Measurements from ENCODE around the gene ITPR1. TPM values are rescaled to one million over a fixed set of nuclear protein-coding genes. Genes with fewer than 3 reads are reported as not detected.

ITPR1 gene
- total and polyA plus RNA-seq, 10 of the 15 experiments (the other 5 are each of a cell fraction or from before 2014, with no cell fraction given): 12.2 to 239 (median 28.4) TPM

GRCh38 chr3:4888913-4889846 is 396.0 kb downstream of the ITPR1 start (continued):
- TF ChIP-seq, protein P1, sequence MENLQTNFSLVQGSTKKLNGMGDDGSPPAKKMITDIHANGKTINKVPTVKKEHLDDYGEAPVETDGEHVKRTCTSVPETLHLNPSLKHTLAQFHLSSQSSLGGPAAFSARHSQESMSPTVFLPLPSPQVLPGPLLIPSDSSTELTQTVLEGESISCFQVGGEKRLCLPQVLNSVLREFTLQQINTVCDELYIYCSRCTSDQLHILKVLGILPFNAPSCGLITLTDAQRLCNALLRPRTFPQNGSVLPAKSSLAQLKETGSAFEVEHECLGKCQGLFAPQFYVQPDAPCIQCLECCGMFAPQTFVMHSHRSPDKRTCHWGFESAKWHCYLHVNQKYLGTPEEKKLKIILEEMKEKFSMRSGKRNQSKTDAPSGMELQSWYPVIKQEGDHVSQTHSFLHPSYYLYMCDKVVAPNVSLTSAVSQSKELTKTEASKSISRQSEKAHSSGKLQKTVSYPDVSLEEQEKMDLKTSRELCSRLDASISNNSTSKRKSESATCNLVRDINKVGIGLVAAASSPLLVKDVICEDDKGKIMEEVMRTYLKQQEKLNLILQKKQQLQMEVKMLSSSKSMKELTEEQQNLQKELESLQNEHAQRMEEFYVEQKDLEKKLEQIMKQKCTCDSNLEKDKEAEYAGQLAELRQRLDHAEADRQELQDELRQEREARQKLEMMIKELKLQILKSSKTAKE (IDR thresholded peaks at IDR 0.05; ENCODE audit: low read depth, poor library complexity, severe bottlenecking): peak; percentile 72
- TF ChIP-seq SMAD1 (IDR thresholded peaks at IDR 0.05; ENCODE audit: low read depth, partially characterized antibody) (no peak), RB1 (IDR thresholded peaks at IDR 0.05; ENCODE audit: borderline replicate concordance) (no peak), ATF2 (IDR thresholded peaks at IDR 0.05; ENCODE audit: low read length) (peak; percentile 81), POLR2AphosphoS5 (IDR thresholded peaks at IDR 0.05; ENCODE audit: low read length) (no peak), YBX1 (IDR thresholded peaks at IDR 0.05) (no peak), TCF3 (IDR thresholded peaks at IDR 0.05; ENCODE audit: borderline replicate concordance, insufficient read depth, low read depth, low read length) (no peak), JUND (IDR thresholded peaks at IDR 0.05; ENCODE audit: low read depth, low read length) (no peak), IKZF2 (IDR thresholded peaks at IDR 0.05) (peak; percentile 91 to 93), STAT1 (conservative IDR thresholded peaks at IDR 0.05) (no peak), ZNF384 (IDR thresholded peaks at IDR 0.05; ENCODE audit: borderline replicate concordance, low read depth, low read length) (no peak), WRNIP1 (IDR thresholded peaks at IDR 0.05; ENCODE audit: borderline replicate concordance, low read depth, low read length) (no peak), CEBPB (IDR thresholded peaks at IDR 0.05; ENCODE audit: borderline replicate concordance in 1 of 2, low read depth in 2 of 2, low read length in 2 of 2) (no peak), E2F4 (IDR thresholded peaks at IDR 0.05; ENCODE audit: low read depth, low read length) (no peak), MAX (IDR thresholded peaks at IDR 0.05; ENCODE audit: low read depth, low read length) (no peak), ATF3 (IDR thresholded peaks at IDR 0.05; ENCODE audit: borderline replicate concordance, extremely low read depth, low read depth, low read length) (no peak), CBFB (IDR thresholded peaks at IDR 0.05; ENCODE audit: low read depth) (peak; percentile 63; the same call in 1 of the 2 replicates), SP1 (IDR thresholded peaks at IDR 0.05; ENCODE audit: low read depth, low read length) (peak; percentile 30), BACH1 (IDR thresholded peaks at IDR 0.05; ENCODE audit: borderline replicate concordance) (no peak; the same call in 1 of the 2 replicates), MYB (IDR thresholded peaks at IDR 0.05; ENCODE audit: borderline replicate concordance, low read depth, low read length) (no peak)
- TF ChIP-seq, protein P2, sequence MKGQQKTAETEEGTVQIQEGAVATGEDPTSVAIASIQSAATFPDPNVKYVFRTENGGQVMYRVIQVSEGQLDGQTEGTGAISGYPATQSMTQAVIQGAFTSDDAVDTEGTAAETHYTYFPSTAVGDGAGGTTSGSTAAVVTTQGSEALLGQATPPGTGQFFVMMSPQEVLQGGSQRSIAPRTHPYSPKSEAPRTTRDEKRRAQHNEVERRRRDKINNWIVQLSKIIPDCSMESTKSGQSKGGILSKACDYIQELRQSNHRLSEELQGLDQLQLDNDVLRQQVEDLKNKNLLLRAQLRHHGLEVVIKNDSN (IDR thresholded peaks at IDR 0.05; ENCODE audit: borderline replicate concordance, extremely low read length, insufficient read depth, low read depth, low read length): no peak
- TF ChIP-seq, protein P3, sequence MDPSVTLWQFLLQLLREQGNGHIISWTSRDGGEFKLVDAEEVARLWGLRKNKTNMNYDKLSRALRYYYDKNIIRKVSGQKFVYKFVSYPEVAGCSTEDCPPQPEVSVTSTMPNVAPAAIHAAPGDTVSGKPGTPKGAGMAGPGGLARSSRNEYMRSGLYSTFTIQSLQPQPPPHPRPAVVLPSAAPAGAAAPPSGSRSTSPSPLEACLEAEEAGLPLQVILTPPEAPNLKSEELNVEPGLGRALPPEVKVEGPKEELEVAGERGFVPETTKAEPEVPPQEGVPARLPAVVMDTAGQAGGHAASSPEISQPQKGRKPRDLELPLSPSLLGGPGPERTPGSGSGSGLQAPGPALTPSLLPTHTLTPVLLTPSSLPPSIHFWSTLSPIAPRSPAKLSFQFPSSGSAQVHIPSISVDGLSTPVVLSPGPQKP (IDR thresholded peaks at IDR 0.05; ENCODE audit: low read depth, low read length): no peak

Data from GM12878 (cell line).